ENCODE data around the gene NSUN7.

GRCh38 chr4:40739347-40739746 lies 10.4 kb upstream of the NSUN7 start:
- TF ChIP-seq ZNF274 (IDR thresholded peaks at IDR 0.05; ENCODE audit: low read depth, low read length): no peak
- TF ChIP-seq YY1 (IDR thresholded peaks at IDR 0.05; ENCODE audit: insufficient read depth, insufficient read length): no peak
